Adipose tissue (tissue), 3 donors: Measurements from ENCODE around the gene MGAM2. TPM values are rescaled to one million over a fixed set of nuclear protein-coding genes. Genes with fewer than 3 reads are reported as not detected.

ENCODE experiments used
- H3K27ac ChIP-seq: one replicate; pipeline ENCODE4 v1.5.1; 2013; ENCODE audit warnings: low read depth, low read length
- WGBS, 3 donors: extraction: QIAGEN DNeasy Blood & Tissue Kit; methylation state at CpG; one replicate each; pipeline ENCODE4 v1.1.7; 2013; 5-methylcytosine and 5-hydroxymethylcytosine counted together
- polyA plus RNA-seq, 3 donors: library from polyadenylated mRNA; stranded (reverse); fragments of 200-250 nt; gene quantifications; one replicate each; pipeline ENCODE4 v1.2.3, GENCODE V29; 2013
- donor health status: healthy with polysubstance abuse.
- donor health status: Bipolar disorder and iron deficiency.
- donor health status: healthy.

MGAM2 gene
- polyA plus RNA-seq, 3 donors = 0.28 to 1.3 (median 0.34) TPM

DNA sequence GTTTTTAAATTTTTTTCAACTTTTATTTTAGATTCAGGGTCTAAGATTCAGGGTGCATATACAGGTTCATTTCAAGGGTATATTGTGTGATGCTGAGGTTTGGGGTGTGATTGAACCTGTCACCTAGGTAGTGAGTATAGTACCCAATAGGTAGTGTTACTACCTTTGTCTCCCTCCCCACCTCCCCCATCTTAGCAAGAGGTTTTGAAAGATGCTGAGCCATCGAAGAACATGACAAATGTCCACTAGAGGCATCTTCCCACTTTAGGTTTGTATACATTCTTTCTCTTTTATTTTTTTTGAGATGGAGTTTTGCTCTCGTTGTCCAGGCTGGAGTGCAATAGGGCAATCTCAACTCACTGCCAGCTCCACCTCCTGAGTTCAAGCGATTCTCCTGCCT, 880 bp upstream of the MGAM2 start:
- H3K27ac ChIP-seq = no peak overlapping the region
- WGBS, 3 donors = 62 to 81% (median 67%) methylated on average over 3 of the region's 3 CpGs

- WGBS, 3 donors = 51 to 54% (median 52%) methylated on average over 1 of the region's 1 CpG
- no peak overlapping the region for H3K27ac ChIP-seq
Measured at GRCh38 chr7:142112086-142112485, 568 bp downstream of the MGAM2 start.

- H3K27ac ChIP-seq = no peak overlapping the region
- 55 to 70% (median 66%) methylated on average over 3 of the region's 3 CpGs for WGBS, 3 donors
Measured at GRCh38 chr7:142114207-142114606, 2.7 kb downstream of the MGAM2 start.

DNA sequence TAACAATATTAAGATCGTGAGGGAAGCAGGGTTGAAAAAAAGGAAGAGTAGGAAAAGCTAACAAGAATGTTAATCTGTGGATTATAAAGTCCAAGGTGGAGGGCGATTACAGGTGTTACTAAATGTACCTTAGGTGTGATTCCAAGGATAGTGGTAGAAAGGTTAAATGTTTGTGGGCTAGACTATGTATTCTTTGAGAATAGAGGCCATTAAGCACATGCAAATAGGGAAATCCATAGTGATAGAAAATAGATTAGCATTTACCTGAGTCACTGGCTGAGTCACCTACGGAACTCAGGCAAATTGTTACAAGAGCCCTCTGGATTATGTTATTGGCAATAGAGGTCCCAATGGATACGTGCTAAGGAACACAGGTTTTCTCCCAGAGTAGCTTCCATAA, 9.0 kb downstream of the MGAM2 start:
- no peak overlapping the region for H3K27ac ChIP-seq
- 60 to 79% (median 65%) methylated on average over 4 of the region's 4 CpGs for WGBS, 3 donors

DNA sequence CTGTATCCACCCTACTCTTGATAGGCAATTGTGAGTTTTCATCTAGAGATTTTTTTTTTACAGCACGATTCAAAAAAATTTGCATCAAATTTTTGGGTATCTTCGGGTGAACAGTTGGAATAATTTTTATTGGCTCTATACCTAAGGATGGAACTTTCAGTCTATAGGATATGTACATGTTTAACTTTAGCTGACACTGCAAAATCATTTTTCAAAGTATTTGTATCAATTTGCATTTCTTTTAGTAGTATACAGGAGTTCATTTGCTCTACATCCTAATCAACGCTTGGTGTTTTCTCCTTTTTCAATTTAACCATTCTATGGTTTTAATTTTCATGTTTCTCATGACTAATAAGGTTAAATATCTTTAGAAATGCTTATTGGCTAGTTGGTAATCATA, 11.7 kb downstream of the MGAM2 start:
- H3K27ac ChIP-seq = no peak overlapping the region
- WGBS, 3 donors = 93 to 98% (median 95%) methylated on average over 3 of the region's 3 CpGs

- WGBS, 3 donors = 46 to 88% (median 54%) methylated on average over 1 of the region's 1 CpG
- H3K27ac ChIP-seq = no peak overlapping the region
Measured at GRCh38 chr7:142125256-142125955, 13.9 kb downstream of the MGAM2 start.

DNA sequence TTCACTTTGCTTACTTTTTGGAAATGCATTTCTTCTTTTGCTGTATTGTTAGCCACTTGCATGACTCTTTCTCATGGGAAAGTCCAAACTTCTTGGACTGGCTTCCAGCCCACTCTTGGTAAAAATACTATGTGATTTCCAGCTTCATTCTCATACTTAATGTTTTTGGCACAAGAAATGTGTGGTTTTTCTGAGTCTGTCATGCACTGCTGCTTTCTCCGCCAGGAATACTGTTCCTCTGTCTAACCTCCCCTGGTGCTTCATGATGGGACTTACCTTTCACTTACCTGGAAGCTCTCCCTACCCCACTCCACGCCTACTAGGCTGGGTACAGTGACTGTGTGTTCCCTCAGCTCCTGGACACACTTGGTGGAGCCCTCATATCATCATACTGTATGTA, 18.7 kb downstream of the MGAM2 start:
- H3K27ac ChIP-seq = no peak overlapping the region
- 43 to 67% (median 63%) methylated on average over 2 of the region's 2 CpGs for WGBS, 3 donors

GRCh38 chr7:142131439-142132185, 20.1 kb downstream of the MGAM2 start:
- WGBS, 3 donors = 84 to 94% (median 90%) methylated on average over 4 of the region's 4 CpGs
- no peak overlapping the region for H3K27ac ChIP-seq

GRCh38 chr7:142133731-142134148, 22.2 kb downstream of the MGAM2 start:
- 96 to 97% (median 97%) methylated on average over 8 of the region's 8 CpGs for WGBS, 3 donors
- no peak overlapping the region for H3K27ac ChIP-seq

GRCh38 chr7:142134909-142135308, 23.4 kb downstream of the MGAM2 start:
- 26 to 65% (median 56%) methylated on average over 3 of the region's 3 CpGs for WGBS, 3 donors
- no peak overlapping the region for H3K27ac ChIP-seq

DNA sequence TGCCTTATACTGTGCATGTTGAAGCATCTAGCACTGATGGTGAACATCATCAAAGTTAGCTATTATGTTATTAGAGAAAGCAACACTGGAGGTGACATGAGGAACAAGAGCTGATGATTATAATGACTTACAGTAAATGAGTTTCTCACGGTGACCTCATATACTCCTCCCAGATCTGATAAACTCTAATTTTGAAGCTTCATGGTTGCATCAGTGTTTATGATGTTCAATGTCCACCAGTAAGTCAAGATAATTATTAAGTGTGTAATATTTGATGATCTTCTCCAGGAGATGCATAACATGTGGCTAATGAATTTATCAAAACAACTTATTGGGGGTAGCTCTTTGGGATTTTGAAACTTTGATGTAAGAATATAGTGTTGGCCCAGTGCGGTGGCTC, 27.5 kb downstream of the MGAM2 start:
- 94 to 95% (median 95%) methylated on average over 2 of the region's 2 CpGs for WGBS, 3 donors
- no peak overlapping the region for H3K27ac ChIP-seq

DNA sequence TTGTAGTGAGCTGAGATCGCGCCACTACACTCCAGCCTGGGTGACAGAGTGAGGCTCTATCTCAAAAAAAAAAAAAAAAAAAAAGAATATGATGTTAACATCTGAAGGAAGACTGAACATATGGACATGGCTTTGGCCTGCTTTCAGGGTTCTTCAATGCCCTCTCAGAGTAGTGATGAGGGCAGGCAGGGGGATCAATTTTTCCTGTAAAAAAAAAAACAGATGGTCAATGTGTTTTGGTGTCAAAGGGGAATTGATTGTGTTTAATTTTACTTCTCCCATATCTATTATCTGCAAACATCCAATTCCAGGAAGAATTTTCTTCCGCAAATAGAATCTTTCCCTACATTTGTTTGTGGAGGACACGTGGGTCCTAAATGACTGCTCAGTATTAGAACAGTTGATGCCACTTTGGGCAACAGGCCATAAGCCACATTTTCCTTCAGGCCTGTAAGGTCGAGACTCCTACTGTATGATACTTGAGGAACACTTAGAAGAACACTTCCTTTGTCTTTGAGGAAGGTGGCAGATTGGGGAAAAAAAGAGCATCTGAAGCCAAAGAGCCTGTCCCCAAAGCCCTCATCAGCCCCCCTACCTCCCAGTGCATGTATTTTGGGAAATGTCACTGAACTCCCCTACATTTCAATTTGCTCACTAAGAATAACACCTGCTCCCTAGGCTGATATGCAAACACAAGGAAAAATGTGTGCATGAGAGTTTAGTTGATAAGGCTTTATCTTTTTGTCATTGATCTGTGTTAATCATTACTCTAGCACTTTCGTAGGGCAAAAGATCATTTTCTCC, 28.3 kb downstream of the MGAM2 start:
- WGBS, 3 donors = 44 to 76% (median 72%) methylated on average over 6 of the region's 6 CpGs
- no peak overlapping the region for H3K27ac ChIP-seq

GRCh38 chr7:142140401-142140959, 29.0 kb downstream of the MGAM2 start:
- WGBS, 3 donors = 73 to 77% (median 73%) methylated on average over 2 of the region's 2 CpGs
- H3K27ac ChIP-seq = no peak overlapping the region

DNA sequence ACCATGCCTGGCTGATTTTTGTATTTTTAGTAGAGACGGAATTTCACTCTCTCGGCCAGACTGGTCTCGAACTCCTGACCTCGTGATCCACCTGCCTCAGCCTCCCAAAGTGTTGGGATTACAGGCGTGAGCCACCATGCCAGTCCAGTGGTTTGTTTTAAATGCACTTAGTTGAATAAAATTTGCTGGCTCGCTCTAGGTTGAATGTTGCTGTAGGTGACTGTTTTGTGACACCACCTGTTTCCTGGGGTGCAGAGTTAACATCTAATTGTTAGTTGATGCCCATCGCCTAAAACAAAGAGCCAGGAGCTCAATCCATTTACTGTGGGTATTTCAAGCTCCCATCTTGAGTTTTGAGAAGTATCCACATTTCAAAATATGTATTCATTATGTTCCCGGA, 31.2 kb downstream of the MGAM2 start:
- no peak overlapping the region for H3K27ac ChIP-seq
- 90 to 95% (median 92%) methylated on average over 8 of the region's 8 CpGs for WGBS, 3 donors

DNA sequence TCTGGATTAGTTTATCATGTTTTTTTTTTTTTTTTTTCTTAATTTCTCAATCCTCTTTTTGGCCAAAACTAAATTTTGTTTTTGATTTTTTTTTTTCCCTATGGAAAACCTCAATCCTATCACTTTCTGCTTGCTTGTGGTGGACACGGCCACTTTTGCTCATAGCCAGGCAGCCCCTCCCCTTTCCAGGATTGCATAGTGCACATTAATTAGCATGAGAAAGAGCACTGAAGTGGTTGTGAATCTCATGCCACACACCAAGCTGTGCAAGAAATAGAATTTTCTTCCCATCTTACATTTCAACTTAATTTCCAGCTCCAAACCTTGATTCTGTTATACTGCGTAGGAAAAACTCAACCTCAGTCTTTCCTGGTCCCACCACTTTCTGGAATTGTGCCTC, 34.6 kb downstream of the MGAM2 start:
- no peak overlapping the region for H3K27ac ChIP-seq
- 76 to 94% (median 88%) methylated on average over 2 of the region's 2 CpGs for WGBS, 3 donors

DNA sequence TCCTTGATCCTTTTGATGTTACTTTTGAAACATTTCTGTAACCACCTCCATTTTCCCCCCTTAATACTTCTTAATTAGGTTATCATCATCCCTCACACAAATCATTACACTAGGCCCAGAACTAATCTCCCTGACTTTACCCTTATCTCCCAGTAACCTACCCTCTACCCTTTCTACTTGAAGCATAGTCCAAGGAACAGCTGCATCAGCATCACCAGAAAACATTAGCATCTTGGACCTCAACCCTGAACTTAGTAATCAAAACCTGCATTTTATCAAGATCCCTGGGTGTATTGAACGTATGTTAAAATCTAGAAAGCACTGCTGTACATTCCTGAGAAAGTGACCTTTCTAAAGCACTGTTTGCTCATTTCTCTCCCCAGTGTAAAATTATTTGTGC, 38.8 kb downstream of the MGAM2 start:
- WGBS, 3 donors = 50 to 82% (median 58%) methylated on average over 1 of the region's 1 CpG

GRCh38 chr7:142150869-142151268, 39.4 kb downstream of the MGAM2 start:
- 77 to 93% (median 91%) methylated on average over 2 of the region's 2 CpGs for WGBS, 3 donors
- H3K27ac ChIP-seq = no peak overlapping the region

More for the DNA sequence above, 38.8 kb downstream of the MGAM2 start:
- no peak overlapping the region for H3K27ac ChIP-seq

- no peak overlapping the region for H3K27ac ChIP-seq
- WGBS, 3 donors = 8 to 49% (median 36%) methylated on average over 1 of the region's 1 CpG
Measured at GRCh38 chr7:142152076-142152475, 40.6 kb downstream of the MGAM2 start.

- WGBS, 3 donors = 74 to 88% (median 84%) methylated on average over 4 of the region's 4 CpGs
- H3K27ac ChIP-seq = no peak overlapping the region
Measured at GRCh38 chr7:142153400-142153799, 41.9 kb downstream of the MGAM2 start.
